ENCODE results near the gene S100A3.
"Not testable (repeated sequence)": the region's sequence is repeated elsewhere in the genome, so short reads cannot be mapped to it uniquely, and the experiment has no call there.

The S100A3 gene, protein sequence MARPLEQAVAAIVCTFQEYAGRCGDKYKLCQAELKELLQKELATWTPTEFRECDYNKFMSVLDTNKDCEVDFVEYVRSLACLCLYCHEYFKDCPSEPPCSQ

DNA sequence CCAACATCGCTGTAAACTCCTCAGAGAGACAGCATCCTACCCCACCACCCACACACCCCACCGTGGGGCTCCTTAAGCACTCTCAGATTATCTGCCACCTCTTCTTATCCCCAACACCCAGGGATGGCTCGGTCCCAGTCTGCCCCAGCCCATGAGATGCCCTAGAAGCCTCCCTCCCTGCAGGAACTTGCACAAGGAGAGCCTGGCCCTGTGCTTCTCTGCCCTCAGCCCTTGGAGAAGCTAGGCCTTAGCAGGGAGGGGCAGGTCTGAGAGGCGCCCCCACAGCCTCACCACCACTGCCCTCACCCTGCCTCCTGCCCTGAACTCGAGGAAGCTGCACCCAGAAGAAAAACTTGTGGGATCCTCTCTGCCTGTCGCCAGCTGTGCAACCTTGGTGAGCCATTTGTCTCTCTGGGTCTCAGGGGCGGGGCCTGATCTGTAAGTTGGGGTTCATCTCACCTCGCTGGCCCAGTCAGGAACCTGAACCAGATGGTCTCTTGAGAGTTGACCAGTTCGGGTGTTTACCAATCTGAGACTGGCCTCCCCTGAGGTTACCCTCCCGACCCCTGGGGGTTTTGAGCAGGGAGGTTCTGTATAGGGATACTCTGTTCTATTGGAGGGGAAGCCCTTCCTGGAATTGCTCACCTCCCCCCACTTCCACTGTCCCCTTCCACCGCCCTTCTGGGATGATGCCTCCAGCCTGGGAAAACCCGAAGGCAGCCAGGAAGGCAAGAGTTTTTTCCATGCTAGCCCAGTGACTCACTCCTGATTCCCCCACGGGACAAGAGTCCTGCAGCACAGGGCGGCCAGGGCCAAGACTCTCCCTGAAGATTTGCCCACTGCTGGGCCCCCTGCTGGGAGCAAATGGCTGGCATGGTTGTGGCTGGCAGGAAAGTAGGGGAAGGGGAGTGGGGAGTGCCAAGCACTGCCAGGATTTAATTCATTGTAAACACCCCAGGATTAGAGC lies at the start of gene S100A3:
S100A3 (minus strand) TSS at position 537 of the 967 bp plus-strand sequence. CDS start 773 bp downstream, outside the sequence.
- DNase-seq (ENCODE audit: low read depth, low spot score), result peak; percentile 52

- peak; percentile 83 for DNase-seq (ENCODE audit: low read depth, low spot score)
These were observed 49.5 kb upstream of the S100A3 start for GRCh38 chr1:153598309-153599172.

DNA sequence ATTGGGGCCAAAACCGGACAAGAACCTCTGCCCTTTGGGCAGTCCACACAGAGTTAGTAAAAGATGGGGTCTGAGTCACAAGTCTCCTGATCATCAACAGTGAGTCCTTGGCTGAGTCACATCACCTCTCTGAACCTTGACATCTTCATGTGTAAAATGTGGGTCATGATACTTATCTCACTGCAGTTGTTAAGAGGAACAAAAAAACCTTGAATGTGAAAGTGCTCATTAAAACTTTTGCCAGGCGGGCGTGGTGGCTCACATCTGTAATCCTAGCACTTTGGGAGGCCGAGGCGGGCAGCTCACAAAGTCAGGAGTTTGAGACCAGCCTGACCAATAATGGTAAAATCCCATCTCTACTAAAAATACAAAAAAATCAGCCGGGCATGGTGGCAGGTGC lies 48.1 kb upstream of the S100A3 start:
- no peak for DNase-seq (ENCODE audit: low read depth, low spot score)

DNA sequence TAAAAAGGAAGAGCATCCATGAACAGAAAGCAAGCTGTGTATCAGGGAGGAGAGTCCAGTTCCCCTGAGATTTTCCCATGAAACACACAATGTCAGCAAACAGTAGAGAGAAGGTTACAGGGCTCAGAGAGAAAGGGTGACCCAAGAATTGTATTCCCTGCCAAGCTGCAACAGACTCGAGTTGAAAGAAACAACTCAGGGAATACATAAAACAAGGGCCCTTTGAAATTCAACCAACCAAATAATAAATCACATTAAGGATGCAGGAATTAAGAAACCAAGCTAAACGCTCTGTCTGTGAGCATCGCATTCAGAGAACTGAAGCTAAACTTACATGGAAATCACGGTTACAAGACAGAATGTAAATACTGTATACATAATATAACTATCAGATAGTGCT lies 43.7 kb upstream of the S100A3 start:
- DNase-seq (ENCODE audit: low read depth, low spot score), result no peak

GRCh38 chr1:153588482-153588881 lies 39.4 kb upstream of the S100A3 start:
- no peak for DNase-seq (ENCODE audit: low read depth, low spot score)

DNA sequence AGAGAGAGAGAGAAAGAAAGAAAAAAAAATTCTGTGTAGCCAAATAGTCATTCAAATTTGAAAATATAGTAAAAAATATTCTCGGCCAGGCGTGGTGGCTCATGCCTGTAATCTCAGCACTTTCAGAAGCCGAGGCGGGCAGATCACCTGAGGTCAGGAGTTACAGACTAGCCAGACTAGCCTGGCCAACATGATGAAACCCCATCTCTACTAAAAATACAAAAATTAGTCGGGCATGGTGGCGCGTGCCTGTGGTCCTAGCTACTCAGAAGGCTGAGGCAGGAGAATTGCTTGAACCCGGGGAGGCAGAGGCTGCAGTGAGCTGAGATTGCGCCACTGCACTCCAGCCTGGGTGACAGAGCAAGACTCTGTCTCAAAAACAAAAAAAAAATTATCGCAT lies 39.0 kb upstream of the S100A3 start:
- not testable (repeated sequence) for DNase-seq (ENCODE audit: low read depth, low spot score)

GRCh38 chr1:153587314-153587713 lies 38.3 kb upstream of the S100A3 start:
- peak; percentile 43 for DNase-seq (ENCODE audit: low read depth, low spot score)

DNA sequence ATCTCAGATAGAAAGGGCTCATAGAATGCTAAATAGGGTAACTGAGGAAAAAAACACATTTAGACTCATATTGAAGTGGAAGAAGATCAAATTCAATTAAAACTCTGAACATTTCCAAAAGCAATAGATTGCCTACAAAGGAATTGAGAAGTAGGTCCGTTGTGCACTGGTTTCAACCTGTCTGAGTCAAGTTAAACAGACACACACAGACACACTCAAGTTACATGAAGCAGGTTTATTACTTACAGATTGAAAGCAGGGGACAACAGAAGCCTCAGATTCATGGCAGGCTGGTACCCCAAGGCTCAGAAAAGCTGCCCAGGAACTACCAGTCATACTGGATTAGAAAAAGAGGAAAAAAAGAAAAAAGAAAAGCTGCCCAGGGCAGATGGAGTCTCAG lies 37.3 kb upstream of the S100A3 start:
- DNase-seq (ENCODE audit: low read depth, low spot score), result no peak

DNA sequence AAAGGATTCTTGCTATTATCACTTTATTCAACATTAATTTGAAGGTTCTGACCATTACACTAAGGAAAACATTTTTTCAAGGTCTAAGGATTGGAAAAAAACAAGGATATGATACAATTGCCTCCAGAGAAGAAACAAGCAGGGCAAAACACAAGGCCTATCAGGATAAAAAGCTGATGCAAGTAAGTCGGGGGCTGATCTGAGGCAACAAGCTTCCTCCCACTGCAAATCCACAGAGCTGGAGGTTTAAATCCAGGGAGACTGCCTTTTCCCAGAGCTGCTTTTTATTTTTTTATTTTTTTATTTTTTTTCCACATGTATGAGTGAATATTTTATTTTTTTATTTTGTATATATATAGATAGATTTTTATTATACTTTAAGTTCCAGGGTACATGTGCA lies 35.9 kb upstream of the S100A3 start:
- DNase-seq (ENCODE audit: low read depth, low spot score), result no peak

DNA sequence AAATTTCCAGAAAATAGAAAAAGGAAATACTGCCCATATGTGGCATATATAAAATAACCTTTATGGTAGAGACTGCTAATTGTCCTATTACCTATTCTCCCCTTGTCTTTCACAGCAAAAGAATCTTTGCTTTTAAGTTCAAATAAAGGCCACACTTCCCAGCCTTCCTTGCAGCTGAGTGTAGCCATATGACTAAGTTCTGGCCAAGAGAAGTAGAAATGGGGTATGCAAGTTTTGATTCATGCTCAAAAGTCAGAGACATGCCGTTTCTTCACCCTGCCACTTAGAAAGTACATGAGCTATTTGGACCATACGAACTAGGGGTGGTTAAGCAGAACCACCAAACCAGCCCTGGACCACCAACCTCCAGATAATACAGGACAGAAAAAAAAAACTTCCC lies 34.9 kb upstream of the S100A3 start:
- DNase-seq (ENCODE audit: low read depth, low spot score), result no peak

DNA sequence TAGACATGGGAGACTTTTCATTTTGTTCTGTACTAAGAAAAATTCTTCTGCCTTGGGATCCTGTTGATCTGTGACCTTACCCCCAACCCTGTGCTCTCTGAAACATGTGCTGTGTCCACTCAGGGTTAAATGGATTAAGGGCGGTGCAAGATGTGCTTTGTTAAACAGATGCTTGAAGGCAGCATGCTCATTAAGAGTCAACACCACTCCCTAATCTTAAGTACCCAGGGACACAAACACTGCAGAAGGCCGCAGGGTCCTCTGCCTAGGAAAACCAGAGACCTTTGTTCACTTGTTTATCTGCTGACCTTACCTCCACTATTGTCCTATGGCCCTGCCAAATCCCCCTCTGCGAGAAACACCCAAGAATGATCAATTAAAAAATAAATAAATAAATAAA lies 34.5 kb upstream of the S100A3 start:
- not testable (repeated sequence) for DNase-seq (ENCODE audit: low read depth, low spot score)

- not testable (repeated sequence) for DNase-seq (ENCODE audit: low read depth, low spot score)
These were observed 33.8 kb upstream of the S100A3 start for GRCh38 chr1:153582836-153583235.

- DNase-seq (ENCODE audit: low read depth, low spot score), result peak; percentile 31
These were observed 29.9 kb upstream of the S100A3 start for GRCh38 chr1:153578936-153579335.

DNA sequence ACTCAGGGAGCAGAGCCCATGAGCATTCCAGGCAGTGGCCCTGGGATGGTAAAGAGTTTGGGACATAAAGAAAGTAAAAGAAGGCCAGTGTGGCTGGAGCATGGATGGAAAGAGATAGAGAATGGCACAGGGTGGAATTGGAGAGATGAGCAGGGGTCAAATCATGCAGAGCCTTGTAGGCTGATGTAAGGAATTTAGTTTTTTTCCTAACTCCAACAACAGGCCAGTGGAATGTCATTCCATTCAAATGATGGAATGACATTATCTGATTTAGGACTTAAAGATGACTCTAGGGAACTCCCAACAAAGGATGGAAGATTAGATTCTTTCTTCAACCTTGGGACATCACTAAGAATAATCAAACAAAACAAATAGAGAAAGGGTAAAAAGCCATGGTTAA lies 29.4 kb upstream of the S100A3 start:
- no peak for DNase-seq (ENCODE audit: low read depth, low spot score)

DNA sequence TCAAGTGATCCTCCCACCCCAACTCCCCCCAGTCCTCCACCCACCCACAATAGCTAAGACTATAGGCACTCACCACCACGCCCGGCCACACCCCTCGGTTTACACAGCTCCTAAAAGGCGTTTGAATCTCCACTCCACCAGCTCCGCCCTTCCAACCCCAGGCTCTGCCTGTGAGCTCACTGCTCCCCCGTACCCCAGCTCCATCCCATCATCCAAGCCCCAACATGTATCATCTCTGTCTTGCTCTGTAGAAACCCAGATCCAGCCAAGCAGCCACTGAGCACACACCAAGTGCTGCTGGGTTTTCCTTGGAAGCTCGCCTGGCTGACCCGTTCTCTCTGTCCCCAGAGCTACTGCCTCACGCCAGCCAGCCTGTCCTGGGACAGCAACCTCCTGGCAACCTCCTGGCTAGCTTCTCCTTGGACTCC lies 28.6 kb upstream of the S100A3 start:
- no peak for DNase-seq (ENCODE audit: low read depth, low spot score)

DNA sequence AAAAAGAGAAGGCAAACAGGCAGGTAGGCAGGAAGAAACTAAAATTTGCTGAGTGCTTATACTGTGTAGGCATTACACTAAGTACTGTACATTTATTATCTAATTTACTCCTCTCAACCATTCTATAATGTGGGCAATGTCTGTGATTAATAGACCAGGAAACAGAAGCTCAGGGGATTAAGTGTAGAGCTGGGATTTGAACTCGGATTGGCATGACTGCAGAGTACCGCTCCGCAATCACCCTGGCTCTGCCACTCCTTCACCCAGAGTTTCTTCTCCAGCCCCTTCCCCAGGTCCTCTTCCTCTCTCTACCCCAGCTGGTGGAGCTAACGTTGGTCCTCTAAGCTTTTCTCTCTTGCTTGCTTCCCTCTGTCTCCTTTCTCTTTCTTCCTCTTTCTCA lies 28.1 kb upstream of the S100A3 start:
- DNase-seq (ENCODE audit: low read depth, low spot score), result no peak

DNA sequence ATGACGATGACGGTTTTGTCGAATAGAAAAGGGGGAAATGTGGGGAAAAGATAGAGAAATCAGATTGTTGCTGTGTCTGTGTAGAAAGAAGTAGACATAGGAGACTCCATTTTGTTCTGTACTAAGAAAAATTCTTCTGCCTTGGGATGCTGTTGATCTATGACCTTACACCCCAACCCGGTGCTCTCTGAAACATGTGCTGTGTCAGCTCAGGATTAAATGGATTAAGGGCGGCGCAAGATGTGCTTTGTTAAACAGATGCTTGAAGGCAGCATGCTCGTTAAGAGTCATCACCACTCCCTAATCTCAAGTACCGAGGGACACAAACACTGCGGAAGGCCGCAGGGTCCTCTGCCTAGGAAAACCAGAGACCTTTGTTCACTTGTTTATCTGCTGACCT lies 26.4 kb upstream of the S100A3 start:
- DNase-seq (ENCODE audit: low read depth, low spot score), result not testable (repeated sequence)

DNA sequence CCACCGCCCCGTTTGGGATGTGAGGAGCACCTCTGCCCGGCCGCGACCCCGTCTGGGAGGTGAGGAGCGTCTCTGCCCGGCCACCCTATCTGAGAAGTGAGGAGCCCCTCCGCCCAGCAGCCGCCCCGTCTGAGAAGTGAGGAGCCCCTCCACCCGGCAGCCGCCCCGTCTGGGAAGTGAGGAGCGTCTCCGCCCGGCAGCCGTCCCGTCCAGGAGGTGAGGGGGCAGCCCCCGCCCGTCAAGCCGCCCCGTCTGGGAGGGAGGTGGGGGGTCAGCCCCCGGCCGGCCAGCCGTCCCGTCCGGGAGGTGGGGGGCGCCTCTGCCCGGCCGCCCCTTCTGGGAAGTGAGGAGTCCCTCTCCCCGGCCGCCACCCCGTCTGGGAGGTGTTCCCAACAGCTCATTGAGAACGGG lies 26.0 kb upstream of the S100A3 start:
- not testable (repeated sequence) for DNase-seq (ENCODE audit: low read depth, low spot score)

DNA sequence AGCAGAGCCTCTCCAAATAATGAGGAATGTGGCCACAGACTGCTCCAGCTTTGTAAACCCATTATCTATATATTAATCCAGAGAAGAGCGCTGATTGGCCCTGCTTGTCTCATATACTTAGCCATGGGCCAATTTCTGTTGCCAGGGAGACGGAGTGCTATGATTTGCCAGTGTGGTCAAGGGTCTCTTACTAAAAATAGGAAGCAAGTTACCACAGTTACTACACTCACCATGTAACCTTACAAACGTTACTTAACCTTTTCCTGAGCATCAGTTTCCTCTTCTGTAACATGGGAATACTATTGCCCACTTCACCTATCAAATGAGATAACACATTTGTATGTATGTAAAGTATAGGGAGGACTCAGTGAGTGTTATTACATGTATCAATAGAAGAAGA lies 24.3 kb upstream of the S100A3 start:
- DNase-seq (ENCODE audit: low read depth, low spot score), result no peak

DNA sequence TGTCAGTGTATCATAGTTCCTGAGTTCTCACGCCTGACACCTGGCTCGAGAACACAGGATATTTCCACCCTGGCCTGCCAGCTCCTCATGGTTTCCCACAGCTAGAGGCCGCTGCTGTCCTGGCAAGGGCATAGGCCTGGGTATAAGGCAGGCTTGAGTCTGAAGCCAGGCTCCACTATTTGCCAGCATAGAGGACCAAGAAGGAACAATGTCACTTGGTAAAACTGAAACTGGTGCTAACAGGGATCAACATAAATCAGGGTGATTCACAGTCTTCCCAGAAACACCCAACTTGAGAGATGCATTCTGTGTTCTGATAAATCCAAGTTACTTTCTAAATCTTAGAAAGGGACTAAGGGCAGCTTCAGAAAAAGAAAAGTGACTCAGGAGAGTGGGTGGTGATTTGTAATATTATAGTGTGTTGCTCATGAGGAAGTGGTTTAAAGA lies 23.5 kb upstream of the S100A3 start:
- peak; percentile 64 for DNase-seq (ENCODE audit: low read depth, low spot score)

GRCh38 chr1:153571706-153572105 lies 22.6 kb upstream of the S100A3 start:
- DNase-seq (ENCODE audit: low read depth, low spot score), result no peak

- DNase-seq (ENCODE audit: low read depth, low spot score), result no peak
These were observed 21.8 kb upstream of the S100A3 start for GRCh38 chr1:153570874-153571273.
